T-helper 1 cell treated with Interleukin-12 subunit alpha and Interleukin-12 subunit beta and Interleukin-4 antibody, amounts not matched to agents 30 μg/mL and 1 μg/mL, for 36 hours (primary cell): ENCODE data around the gene ESPL1.
"Not testable (repeated sequence)": the region's sequence is repeated elsewhere in the genome, so short reads cannot be mapped to it uniquely, and the experiment has no call there.

ENCODE experiments used
- H3K27ac Mint-ChIP-seq: one replicate; pipeline ENCODE4 v1.8.0; 2021; ENCODE audit warnings: mild to moderate bottlenecking, mixed read lengths
- H3K27me3 Mint-ChIP-seq: one replicate; pipeline ENCODE4 v1.8.0; 2021; ENCODE audit warnings: low read depth, mixed read lengths
- H3K36me3 Mint-ChIP-seq: one replicate; pipeline ENCODE4 v1.8.0; 2021; ENCODE audit warnings: low read depth, mixed read lengths
- H3K4me1 Mint-ChIP-seq: one replicate; pipeline ENCODE4 v1.8.0; 2021; ENCODE audit warnings: low read depth, mixed read lengths
- H3K4me3 Mint-ChIP-seq: one replicate; pipeline ENCODE4 v1.8.0; 2021; ENCODE audit warnings: mild to moderate bottlenecking, moderate library complexity, mixed read lengths
- H3K9me3 Mint-ChIP-seq: one replicate; pipeline ENCODE4 v1.8.0; 2021; ENCODE audit warnings: mixed read lengths

The ESPL1 gene

DNA sequence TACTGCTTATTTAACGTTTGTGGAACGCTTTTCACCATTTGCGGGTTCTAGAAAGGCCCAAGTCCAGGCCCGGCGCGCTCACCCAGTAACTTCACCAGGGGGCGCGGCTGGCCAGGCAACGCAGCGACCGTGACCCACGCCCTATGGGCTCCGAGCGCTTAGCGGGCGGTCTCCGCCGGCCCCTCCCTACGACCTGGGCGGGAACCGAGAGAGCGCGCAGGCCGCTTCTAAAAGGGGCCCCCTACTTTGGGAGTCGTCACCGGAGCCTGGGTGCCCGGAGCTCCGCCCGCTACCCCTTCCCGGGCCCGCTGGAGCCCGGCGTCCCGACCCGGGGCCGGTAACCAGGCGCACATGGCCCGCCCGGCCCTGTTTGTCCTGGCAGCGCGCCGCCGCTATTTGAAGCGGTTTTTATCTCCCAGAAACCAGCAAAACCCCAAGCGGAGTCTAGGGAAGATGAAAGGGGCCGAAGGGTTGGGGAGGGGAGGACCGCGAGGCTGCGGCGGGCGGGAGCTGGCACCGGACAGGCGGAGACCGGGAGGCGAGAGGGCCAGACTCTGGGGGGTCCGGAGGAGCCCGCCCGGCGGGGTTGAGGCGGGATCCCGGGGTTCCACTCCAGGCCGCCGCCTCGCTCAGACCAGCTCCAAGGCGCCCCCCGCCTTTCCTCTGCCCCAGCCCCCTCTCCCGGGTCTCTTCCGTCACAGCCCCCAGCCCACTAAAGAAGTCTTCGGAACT, 56.8 kb downstream of the ESPL1 start:
- H3K27ac Mint-ChIP-seq = peak overlapping the region; percentile 97
- peaks cover 8% of the 10 kb centered on the region for H3K27me3 Mint-ChIP-seq
- H3K9me3 Mint-ChIP-seq = no peaks in the 10 kb centered on the region
- H3K4me3 Mint-ChIP-seq = peak overlapping the region; percentile 87
- peaks cover 2% of the 10 kb centered on the region for H3K36me3 Mint-ChIP-seq
- peaks cover 27% of the 10 kb centered on the region for H3K4me1 Mint-ChIP-seq

DNA sequence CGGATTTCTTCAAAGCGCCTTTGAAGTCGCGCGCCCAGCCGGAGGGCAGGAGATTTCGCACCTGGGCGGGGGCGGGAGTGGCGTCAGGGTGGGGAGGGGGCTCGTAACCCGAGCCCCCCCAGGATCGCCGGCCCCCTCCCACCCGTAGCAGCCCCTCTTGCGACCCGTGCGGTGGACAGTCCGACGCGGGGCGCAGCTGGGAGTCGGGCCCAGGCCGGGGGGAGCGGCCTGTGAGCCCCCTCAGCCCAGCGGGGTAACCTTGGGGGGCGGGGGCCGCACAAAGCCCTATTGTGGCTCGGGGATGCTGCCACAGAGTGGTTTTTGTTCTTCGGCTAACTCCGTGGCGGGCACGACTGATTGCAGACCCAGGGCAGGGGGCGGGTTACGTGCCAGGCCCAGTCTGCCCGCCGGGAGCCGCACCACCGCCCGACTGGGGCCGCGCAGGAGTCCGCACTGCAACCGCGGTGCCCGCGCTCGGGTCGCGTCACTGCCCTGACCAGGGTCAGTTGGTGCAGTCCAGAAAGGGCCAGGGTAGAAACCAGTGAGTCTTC, 57.5 kb downstream of the ESPL1 start:
- H3K4me3 Mint-ChIP-seq = peak overlapping the region; percentile 43
- peaks cover 8% of the 10 kb centered on the region for H3K27me3 Mint-ChIP-seq
- H3K36me3 Mint-ChIP-seq = peaks cover 2% of the 10 kb centered on the region
- peak overlapping the region; percentile 24 for H3K27ac Mint-ChIP-seq
- no peaks in the 10 kb centered on the region for H3K9me3 Mint-ChIP-seq
- H3K4me1 Mint-ChIP-seq = peaks cover 22% of the 10 kb centered on the region

DNA sequence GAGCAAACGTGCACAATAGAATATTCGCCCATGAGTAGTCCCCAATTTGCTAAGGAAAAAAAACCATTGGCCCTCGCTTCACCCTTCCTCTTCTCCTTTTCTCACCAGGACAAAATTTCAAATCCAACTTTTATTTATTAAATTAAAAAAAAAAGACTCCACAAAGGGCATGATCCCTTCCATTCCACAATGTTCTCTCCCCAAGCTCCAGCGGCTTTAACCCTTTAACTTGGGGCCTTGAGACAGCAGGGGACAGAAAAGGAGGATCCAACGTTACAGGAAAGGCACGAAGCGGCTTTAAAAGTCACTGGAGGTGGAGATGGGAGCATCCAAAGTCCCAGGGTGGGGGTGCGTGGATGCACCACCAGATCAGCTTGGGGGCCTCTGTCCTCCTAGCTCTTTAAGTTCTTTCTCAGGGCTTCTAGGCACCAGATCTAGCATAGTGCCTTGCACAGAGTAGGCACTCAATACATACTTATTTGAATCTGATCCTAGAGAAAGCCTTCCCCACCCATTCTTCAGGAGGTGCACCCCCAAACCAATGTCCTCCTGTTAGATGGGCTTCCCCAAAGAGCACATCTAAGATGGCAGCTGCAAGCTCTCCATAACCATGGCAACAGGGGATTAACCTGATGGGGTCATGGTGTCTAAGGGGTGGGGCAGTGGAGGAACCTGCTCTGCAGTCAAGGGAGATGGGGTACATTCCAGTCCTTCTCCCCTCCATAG, 58.5 kb downstream of the ESPL1 start:
- H3K36me3 Mint-ChIP-seq = no peaks in the 10 kb centered on the region
- no peak overlapping the region for H3K27ac Mint-ChIP-seq
- H3K4me3 Mint-ChIP-seq = peak overlapping the region; percentile 61
- peaks cover 16% of the 10 kb centered on the region for H3K4me1 Mint-ChIP-seq
- no peaks in the 10 kb centered on the region for H3K9me3 Mint-ChIP-seq
- H3K27me3 Mint-ChIP-seq = peaks cover 9% of the 10 kb centered on the region

DNA sequence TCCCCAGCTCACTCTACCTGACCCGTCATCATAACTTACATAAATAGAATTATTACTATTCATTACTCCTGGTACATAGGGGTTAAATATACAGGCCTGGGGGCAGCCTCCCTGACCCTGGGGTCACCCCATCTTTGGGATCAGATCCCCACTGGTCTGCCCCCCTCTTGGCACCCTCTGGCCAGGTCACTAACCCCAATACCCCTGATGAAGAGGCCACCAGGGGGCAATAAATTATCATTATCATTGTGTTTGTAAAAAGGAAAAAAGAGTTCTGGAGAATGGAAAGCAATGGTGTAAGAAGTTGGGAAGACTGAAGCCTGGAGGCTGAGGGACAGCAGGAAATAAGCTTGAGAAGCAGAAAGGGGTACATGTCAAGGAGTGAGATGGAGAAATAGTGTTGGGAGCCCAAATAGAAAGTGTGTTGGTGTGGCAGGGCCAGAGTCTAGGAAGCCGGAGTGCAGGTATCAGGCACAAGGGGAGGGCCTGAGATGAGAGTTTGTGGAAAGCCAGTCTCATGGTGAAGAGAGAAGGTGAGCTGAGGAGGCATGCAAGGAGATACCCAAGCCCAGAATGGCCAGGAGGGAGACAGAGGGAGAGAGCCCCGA, 59.4 kb downstream of the ESPL1 start:
- Mint-ChIP-seq H3K9me3 (no peaks in the 10 kb centered on the region), H3K27ac (no peak overlapping the region), H3K27me3 (peaks cover 18% of the 10 kb centered on the region), H3K36me3 (no peaks in the 10 kb centered on the region), H3K4me1 (peaks cover 13% of the 10 kb centered on the region), H3K4me3 (no peak overlapping the region)

DNA sequence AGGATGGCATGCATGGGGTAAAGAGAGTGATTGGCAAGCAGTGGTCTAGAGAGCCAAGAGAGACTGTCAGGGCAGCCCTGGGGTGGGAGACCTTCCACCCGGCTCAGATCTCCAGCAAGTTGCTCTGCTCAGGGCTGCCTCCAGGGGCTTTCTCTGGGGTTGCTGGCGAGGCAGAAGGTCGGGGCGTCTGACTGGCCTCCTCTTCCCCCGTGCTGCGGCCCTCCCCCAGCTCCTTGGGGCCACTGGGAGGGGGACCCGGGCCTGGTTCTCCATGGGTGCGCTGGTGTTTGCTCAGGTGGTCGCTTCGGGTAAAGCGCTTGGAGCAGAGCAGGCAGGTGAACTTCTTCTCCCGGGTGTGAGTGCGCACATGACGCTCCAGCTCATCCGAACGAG, 59.9 kb downstream of the ESPL1 start:
- no peak overlapping the region for H3K27ac Mint-ChIP-seq
- H3K27me3 Mint-ChIP-seq = peaks cover 18% of the 10 kb centered on the region
- no peaks in the 10 kb centered on the region for H3K36me3 Mint-ChIP-seq
- H3K4me1 Mint-ChIP-seq = peaks cover 10% of the 10 kb centered on the region
- no peak overlapping the region for H3K4me3 Mint-ChIP-seq
- H3K9me3 Mint-ChIP-seq = no peaks in the 10 kb centered on the region

DNA sequence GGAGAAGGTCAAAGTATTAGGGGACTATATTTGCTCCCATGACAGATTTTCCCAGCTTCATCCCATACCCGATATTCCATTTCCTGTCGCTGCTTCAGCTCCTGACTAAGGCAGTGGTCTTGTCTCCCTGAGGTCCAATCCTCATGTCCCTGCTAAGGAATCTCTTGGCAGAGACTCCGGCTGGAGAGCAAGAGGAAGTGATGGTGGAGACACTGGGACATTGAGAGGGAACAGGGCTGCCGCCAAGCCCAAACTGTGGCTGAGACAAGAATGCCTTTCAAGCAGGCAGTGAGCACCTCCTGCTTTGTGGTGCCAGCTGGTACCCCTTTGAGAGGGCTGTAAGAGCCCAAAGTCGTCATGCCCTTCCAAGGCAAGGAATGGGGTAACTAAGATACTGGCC, 62.6 kb downstream of the ESPL1 start:
- Mint-ChIP-seq H3K27ac (no peak overlapping the region), H3K4me1 (no peaks in the 10 kb centered on the region), H3K27me3 (peaks cover 38% of the 10 kb centered on the region), H3K4me3 (no peak overlapping the region), H3K9me3 (no peaks in the 10 kb centered on the region), H3K36me3 (no peaks in the 10 kb centered on the region)

DNA sequence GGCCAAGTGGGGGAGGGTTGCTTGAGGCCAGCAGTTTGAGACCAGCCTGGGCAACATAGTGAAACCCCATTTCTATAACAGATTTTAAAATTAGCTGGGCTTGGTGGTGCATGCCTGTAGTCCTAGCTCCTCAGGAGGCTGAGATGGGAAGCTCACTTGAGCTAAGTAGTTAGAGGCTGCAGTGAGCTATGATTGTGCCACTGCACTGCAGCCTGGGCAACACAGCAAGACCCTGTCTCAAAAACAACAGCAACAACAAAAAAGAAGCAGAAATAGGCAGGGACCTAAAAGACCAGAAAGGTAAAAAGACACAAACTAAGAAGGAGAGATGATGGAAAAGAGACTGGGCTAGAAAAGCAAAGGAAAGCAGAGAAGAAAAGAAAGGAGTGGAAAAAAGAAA, 64.2 kb downstream of the ESPL1 start:
- not testable (repeated sequence) for H3K4me1 Mint-ChIP-seq, H3K36me3 Mint-ChIP-seq, H3K4me3 Mint-ChIP-seq, H3K9me3 Mint-ChIP-seq, H3K27ac Mint-ChIP-seq
- H3K27me3 Mint-ChIP-seq = peaks cover 51% of the 10 kb centered on the region

DNA sequence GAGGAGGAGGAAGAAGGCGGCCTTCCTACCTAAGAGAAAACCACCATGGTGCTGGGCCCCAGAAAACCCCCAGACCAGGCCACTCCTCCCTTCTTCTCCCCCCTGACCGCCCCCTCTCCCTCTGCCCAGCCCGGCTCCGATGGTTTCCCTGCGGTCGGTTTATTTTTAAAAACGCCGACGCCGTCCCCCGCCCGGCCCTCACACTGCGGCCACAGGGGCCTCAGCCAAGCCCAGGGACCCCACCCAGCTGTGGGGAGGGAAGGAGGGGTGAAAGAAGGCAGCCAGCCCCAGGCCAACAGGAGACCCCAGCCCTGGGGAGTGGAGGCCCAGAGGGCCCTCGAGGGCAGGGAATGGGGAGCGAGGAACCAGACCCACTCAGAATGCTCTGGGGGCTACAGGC, 64.6 kb downstream of the ESPL1 start:
- Mint-ChIP-seq H3K4me3 (no peak overlapping the region), H3K27me3 (peaks cover 50% of the 10 kb centered on the region), H3K4me1 (peaks cover 4% of the 10 kb centered on the region), H3K27ac (no peak overlapping the region), H3K36me3 (no peaks in the 10 kb centered on the region), H3K9me3 (no peaks in the 10 kb centered on the region)

DNA sequence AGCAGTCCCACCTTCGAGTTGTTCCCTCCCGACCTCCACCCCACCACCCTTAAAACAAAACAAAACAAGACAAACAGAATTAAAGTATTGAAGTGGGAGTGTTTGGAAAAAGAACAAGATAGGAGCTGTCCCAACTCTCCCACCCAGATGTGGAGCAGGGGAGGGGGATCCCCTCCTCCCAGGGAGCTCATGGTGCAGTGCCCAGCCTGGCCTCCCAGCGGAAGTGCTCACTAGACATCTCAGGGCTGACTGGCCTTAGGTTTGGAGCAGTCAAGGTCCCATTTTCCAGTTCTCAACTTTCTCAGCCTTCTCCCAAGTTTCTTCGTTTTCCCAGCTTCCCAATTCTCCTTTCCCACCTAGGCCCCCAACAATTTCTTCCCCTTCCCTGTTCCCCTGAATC, 65.2 kb downstream of the ESPL1 start:
- peaks cover 54% of the 10 kb centered on the region for H3K27me3 Mint-ChIP-seq
- no peak overlapping the region for H3K4me3 Mint-ChIP-seq
- H3K9me3 Mint-ChIP-seq = no peaks in the 10 kb centered on the region
- no peak overlapping the region for H3K27ac Mint-ChIP-seq
- no peaks in the 10 kb centered on the region for H3K36me3 Mint-ChIP-seq
- H3K4me1 Mint-ChIP-seq = peaks cover 8% of the 10 kb centered on the region

DNA sequence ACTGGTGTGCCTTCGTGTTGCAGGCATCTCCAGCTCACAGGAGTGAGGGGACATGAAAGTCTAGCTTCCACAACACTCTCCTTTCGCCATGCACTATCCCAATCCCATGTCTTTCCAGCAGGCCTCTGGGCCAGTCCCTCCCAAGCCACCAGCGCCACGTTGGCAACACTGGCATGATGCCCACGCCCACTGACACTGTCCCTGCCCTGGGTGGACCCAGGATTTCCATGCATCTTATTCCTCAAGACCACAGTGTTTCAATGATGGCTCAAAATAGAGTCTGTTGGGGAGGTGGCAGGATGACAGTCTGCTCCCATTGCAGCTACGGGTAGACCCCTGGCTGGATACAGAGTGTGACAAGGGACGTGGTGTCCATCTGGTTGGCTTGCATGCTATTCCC, 65.7 kb downstream of the ESPL1 start:
- no peaks in the 10 kb centered on the region for H3K36me3 Mint-ChIP-seq
- H3K4me3 Mint-ChIP-seq = no peak overlapping the region
- peaks cover 9% of the 10 kb centered on the region for H3K4me1 Mint-ChIP-seq
- no peaks in the 10 kb centered on the region for H3K9me3 Mint-ChIP-seq
- no peak overlapping the region for H3K27ac Mint-ChIP-seq
- peaks cover 57% of the 10 kb centered on the region for H3K27me3 Mint-ChIP-seq

DNA sequence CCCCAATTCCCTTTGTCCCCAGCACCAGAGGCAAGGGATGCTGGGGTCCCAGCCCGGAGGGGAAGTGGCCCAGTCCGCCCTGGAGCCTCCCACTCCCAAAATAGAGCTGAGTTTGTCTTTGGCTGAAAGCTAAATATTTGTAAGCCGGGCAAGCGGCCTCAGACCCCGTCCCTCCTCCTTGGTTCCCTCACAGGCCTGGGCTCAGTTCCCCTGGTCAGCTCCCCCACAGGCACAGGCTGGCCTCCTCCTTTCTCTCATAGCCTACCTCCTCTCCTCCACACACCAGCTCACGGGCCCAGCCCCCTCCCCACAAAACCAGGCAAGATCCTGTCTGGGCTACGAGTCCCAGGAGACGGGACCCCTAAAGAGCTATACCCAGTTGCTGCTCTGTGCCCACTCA, 66.7 kb downstream of the ESPL1 start:
- H3K4me3 Mint-ChIP-seq = no peak overlapping the region
- no peak overlapping the region for H3K27ac Mint-ChIP-seq
- peaks cover 59% of the 10 kb centered on the region for H3K27me3 Mint-ChIP-seq
- no peaks in the 10 kb centered on the region for H3K36me3 Mint-ChIP-seq
- peaks cover 9% of the 10 kb centered on the region for H3K4me1 Mint-ChIP-seq
- no peaks in the 10 kb centered on the region for H3K9me3 Mint-ChIP-seq

DNA sequence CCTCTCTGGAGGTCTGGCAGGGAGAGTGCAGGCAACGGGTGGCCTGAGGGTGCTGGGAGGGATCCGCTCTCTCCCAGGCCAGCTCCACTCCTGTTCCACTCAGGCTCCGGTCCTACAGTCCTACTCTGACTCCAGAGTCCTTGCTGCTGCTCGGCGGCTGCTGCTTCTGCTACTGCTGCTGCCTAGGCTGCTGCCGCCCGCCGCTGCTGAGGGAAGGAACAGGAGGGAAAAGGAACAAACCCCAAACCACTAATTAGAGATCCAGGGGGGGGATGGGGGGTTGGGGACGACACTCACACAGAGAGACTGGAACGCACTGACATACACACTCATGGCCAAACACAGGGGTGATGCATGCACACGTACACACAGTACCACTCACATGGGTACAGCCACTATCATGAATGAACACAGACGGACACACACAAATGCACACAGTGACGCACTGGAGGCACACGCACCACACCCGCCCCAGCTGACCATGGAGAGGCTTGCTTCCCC, 68.1 kb downstream of the ESPL1 start, which contains the start of gene SP7:
Gene SP7 (minus strand): TSS at position 174 of the 501 bp plus-strand sequence. CDS start 708 bp downstream, outside the sequence.
- no peaks in the 10 kb centered on the region for H3K36me3 Mint-ChIP-seq
- no peak within 1 kb of the TSS for H3K27ac Mint-ChIP-seq
- no peak within 1 kb of the TSS for H3K4me3 Mint-ChIP-seq
- H3K9me3 Mint-ChIP-seq = no peaks in the 10 kb centered on the region
- H3K4me1 Mint-ChIP-seq = peaks cover 9% of the 10 kb centered on the region
- peaks cover 66% of the 10 kb centered on the region for H3K27me3 Mint-ChIP-seq

DNA sequence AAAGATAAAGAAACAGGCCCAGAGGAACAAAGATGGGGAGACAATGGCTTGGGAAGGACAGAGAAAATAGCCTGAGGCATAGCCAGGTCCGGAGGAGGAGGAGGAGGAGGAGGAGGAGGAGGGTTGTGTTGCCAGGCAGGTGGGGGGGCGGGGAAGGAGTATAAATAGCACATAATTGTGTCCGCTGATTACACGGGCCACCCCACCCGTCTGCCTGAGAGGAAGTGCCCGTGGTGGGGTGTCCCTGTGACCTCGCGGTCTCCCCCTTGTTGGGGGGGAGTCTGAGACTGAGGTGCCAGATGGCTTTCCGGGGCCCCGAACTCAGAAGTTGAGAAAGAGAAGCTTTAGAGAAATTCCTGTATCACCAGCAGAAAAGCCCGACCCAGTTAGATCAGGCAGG, 69.9 kb downstream of the ESPL1 start:
- no peaks in the 10 kb centered on the region for H3K36me3 Mint-ChIP-seq
- H3K27me3 Mint-ChIP-seq = peaks cover 62% of the 10 kb centered on the region
- H3K27ac Mint-ChIP-seq = no peak overlapping the region
- no peaks in the 10 kb centered on the region for H3K9me3 Mint-ChIP-seq
- H3K4me1 Mint-ChIP-seq = peaks cover 9% of the 10 kb centered on the region
- peak overlapping the region; percentile 2 for H3K4me3 Mint-ChIP-seq

DNA sequence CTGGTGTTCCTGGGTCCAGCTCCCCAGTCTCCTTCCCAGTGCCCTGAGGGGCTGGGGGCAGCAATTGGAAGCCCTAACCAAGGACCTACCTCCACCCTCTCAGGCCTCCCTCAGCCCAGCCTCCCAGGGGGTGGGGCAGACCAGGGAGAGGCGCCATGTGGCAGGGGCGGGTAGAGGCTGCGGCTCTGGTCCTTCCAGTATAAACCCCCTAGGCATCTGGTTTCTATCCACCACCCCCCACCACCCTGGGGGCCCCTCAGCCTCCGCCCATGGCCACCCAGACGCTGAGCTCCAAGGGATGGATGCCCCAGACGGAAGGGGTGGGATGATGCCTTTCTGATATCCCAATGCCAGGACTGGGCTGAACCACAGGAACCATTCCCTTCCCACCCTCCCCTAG, 70.8 kb downstream of the ESPL1 start:
- Mint-ChIP-seq H3K36me3 (no peaks in the 10 kb centered on the region), H3K27me3 (peaks cover 57% of the 10 kb centered on the region)

More for the DNA sequence above, 70.8 kb downstream of the ESPL1 start:
- Mint-ChIP-seq H3K4me1 (peaks cover 11% of the 10 kb centered on the region), H3K4me3 (no peak overlapping the region), H3K9me3 (no peaks in the 10 kb centered on the region), H3K27ac (no peak overlapping the region)
